Prostate gland (tissue), 2 donors: ENCODE measurements around the gene TUSC7.

Experiments used
- POLR2A ChIP-seq: fragments of 450-650 bp; IDR thresholded peaks from one replicate; pipeline ENCODE4 v1.6.1; 2016; ENCODE audit warnings: antibody characterized with exemption, mild to moderate bottlenecking
- POLR2AphosphoS5 ChIP-seq: sonication (generic); formaldehyde crosslinking; IDR thresholded peaks from one replicate; pipeline ENCODE4 v1.6.1; 2017; ENCODE audit warnings: antibody characterized with exemption
- TF ChIP-seq, protein P1 (sequence below), 4 experiments: fragments of 200-600 bp in 2 of 4; fragments of 450-650 bp in 2 of 4; sonication (generic) in 2 of 4; IDR thresholded peaks; 1 replicate in 3 of 4; 2 replicates in 1 of 4; pipeline ENCODE4 v1.5.1; 2016 to 2019; ENCODE audit warnings: antibody characterized with exemption in 4 of 4, mild to moderate bottlenecking in 2 of 4, moderate library complexity in 2 of 4

DNA sequence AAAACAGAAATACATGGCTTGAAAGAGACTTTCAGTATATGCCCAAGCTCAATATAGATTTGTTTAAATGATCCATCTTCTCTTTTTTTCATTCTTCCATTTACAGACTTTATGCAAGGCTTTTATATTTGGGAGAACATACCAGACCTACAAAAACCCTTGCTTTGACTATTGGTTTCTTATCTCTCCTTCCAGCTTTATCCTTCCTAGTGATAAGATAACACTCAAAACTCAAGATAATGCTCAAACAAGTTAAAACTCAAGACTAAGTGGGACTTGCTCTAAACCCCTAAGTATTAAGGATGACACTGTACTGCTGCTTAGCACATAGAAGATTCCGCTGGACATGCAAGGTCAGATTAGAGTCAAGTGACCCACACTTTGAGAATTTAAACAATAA lies 8.0 kb downstream of the TUSC7 start:
- TF ChIP-seq, protein P1, sequence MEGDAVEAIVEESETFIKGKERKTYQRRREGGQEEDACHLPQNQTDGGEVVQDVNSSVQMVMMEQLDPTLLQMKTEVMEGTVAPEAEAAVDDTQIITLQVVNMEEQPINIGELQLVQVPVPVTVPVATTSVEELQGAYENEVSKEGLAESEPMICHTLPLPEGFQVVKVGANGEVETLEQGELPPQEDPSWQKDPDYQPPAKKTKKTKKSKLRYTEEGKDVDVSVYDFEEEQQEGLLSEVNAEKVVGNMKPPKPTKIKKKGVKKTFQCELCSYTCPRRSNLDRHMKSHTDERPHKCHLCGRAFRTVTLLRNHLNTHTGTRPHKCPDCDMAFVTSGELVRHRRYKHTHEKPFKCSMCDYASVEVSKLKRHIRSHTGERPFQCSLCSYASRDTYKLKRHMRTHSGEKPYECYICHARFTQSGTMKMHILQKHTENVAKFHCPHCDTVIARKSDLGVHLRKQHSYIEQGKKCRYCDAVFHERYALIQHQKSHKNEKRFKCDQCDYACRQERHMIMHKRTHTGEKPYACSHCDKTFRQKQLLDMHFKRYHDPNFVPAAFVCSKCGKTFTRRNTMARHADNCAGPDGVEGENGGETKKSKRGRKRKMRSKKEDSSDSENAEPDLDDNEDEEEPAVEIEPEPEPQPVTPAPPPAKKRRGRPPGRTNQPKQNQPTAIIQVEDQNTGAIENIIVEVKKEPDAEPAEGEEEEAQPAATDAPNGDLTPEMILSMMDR (IDR thresholded peaks at IDR 0.05) = no peak
- TF ChIP-seq POLR2A (no peak), POLR2AphosphoS5 (no peak)
